Measurements from ENCODE around the gene TRAF3IP1. TPM values are rescaled to one million over a fixed set of nuclear protein-coding genes. Genes with fewer than 3 reads are reported as not detected.
"Not testable (repeated sequence)": the region's sequence is repeated elsewhere in the genome, so short reads cannot be mapped to it uniquely, and the experiment has no call there.

The TRAF3IP1 gene
- total RNA-seq, 1 donor = 3.5 TPM

GRCh38 chr2:238295144-238296112 lies 24.9 kb upstream of the TRAF3IP1 start:
- no peak overlapping the region for H3K4me3 ChIP-seq (ENCODE audit: low read length)
- H3K4me1 ChIP-seq (ENCODE audit: insufficient read depth, low read length) = no peaks in the 10 kb centered on the region
- no peaks in the 10 kb centered on the region for H3K9me3 ChIP-seq (ENCODE audit: low read depth, low read length)
- H3K27me3 ChIP-seq (ENCODE audit: insufficient read depth, low read length) = no peaks in the 10 kb centered on the region

GRCh38 chr2:238296638-238297457 lies 23.5 kb upstream of the TRAF3IP1 start:
- Histone ChIP-seq H3K9me3 (ENCODE audit: low read depth, low read length) (no peaks in the 10 kb centered on the region), H3K27me3 (ENCODE audit: insufficient read depth, low read length) (no peaks in the 10 kb centered on the region), H3K4me1 (ENCODE audit: insufficient read depth, low read length) (no peaks in the 10 kb centered on the region), H3K4me3 (ENCODE audit: low read length) (no peak overlapping the region)

GRCh38 chr2:238299803-238300202 lies 20.5 kb upstream of the TRAF3IP1 start:
- H3K9me3 ChIP-seq (ENCODE audit: low read depth, low read length) = no peaks in the 10 kb centered on the region
- H3K4me3 ChIP-seq (ENCODE audit: low read length) = no peak overlapping the region
- no peaks in the 10 kb centered on the region for H3K27me3 ChIP-seq (ENCODE audit: insufficient read depth, low read length)
- no peaks in the 10 kb centered on the region for H3K4me1 ChIP-seq (ENCODE audit: insufficient read depth, low read length)

- Histone ChIP-seq H3K4me1 (ENCODE audit: insufficient read depth, low read length) (no peaks in the 10 kb centered on the region), H3K4me3 (ENCODE audit: low read length) (no peak overlapping the region)
Observed at GRCh38 chr2:238302087-238302486, 18.2 kb upstream of the TRAF3IP1 start.

GRCh38 chr2:238302751-238303150 lies 17.6 kb upstream of the TRAF3IP1 start:
- Histone ChIP-seq H3K27me3 (ENCODE audit: insufficient read depth, low read length) (no peaks in the 10 kb centered on the region), H3K4me3 (ENCODE audit: low read length) (no peak overlapping the region), H3K4me1 (ENCODE audit: insufficient read depth, low read length) (no peaks in the 10 kb centered on the region), H3K9me3 (ENCODE audit: low read depth, low read length) (no peaks in the 10 kb centered on the region)

More at GRCh38 chr2:238302087-238302486, 18.2 kb upstream of the TRAF3IP1 start:
- Histone ChIP-seq H3K9me3 (ENCODE audit: low read depth, low read length) (no peaks in the 10 kb centered on the region), H3K27me3 (ENCODE audit: insufficient read depth, low read length) (no peaks in the 10 kb centered on the region)

- Histone ChIP-seq H3K9me3 (ENCODE audit: low read depth, low read length) (no peaks in the 10 kb centered on the region), H3K27me3 (ENCODE audit: insufficient read depth, low read length) (no peaks in the 10 kb centered on the region), H3K4me1 (ENCODE audit: insufficient read depth, low read length) (no peaks in the 10 kb centered on the region), H3K4me3 (ENCODE audit: low read length) (no peak overlapping the region)
Observed at GRCh38 chr2:238304116-238304515, 16.2 kb upstream of the TRAF3IP1 start.

- Histone ChIP-seq H3K27me3 (ENCODE audit: insufficient read depth, low read length) (no peaks in the 10 kb centered on the region), H3K9me3 (ENCODE audit: low read depth, low read length) (no peaks in the 10 kb centered on the region), H3K4me1 (ENCODE audit: insufficient read depth, low read length) (no peaks in the 10 kb centered on the region), H3K4me3 (ENCODE audit: low read length) (no peak overlapping the region)
Observed at GRCh38 chr2:238305092-238305862, 15.0 kb upstream of the TRAF3IP1 start.

- no peaks in the 10 kb centered on the region for H3K4me1 ChIP-seq (ENCODE audit: insufficient read depth, low read length)
- H3K4me3 ChIP-seq (ENCODE audit: low read length) = no peak overlapping the region
- H3K27me3 ChIP-seq (ENCODE audit: insufficient read depth, low read length) = no peaks in the 10 kb centered on the region
- H3K9me3 ChIP-seq (ENCODE audit: low read depth, low read length) = no peaks in the 10 kb centered on the region
Observed at GRCh38 chr2:238305965-238306671, 14.2 kb upstream of the TRAF3IP1 start.

- no peaks in the 10 kb centered on the region for H3K4me1 ChIP-seq (ENCODE audit: insufficient read depth, low read length)
- H3K9me3 ChIP-seq (ENCODE audit: low read depth, low read length) = no peaks in the 10 kb centered on the region
- no peak overlapping the region for H3K4me3 ChIP-seq (ENCODE audit: low read length)
- no peaks in the 10 kb centered on the region for H3K27me3 ChIP-seq (ENCODE audit: insufficient read depth, low read length)
Observed at GRCh38 chr2:238306672-238306998, 13.7 kb upstream of the TRAF3IP1 start.

GRCh38 chr2:238308177-238308576 lies 12.1 kb upstream of the TRAF3IP1 start:
- Histone ChIP-seq H3K4me3 (ENCODE audit: low read length) (no peak overlapping the region), H3K9me3 (ENCODE audit: low read depth, low read length) (no peaks in the 10 kb centered on the region), H3K27me3 (ENCODE audit: insufficient read depth, low read length) (no peaks in the 10 kb centered on the region), H3K4me1 (ENCODE audit: insufficient read depth, low read length) (no peaks in the 10 kb centered on the region)

GRCh38 chr2:238310721-238311120 lies 9.6 kb upstream of the TRAF3IP1 start:
- H3K4me1 ChIP-seq (ENCODE audit: insufficient read depth, low read length); H3K9me3 ChIP-seq (ENCODE audit: low read depth, low read length); H3K4me3 ChIP-seq (ENCODE audit: low read length); H3K27me3 ChIP-seq (ENCODE audit: insufficient read depth, low read length): not testable (repeated sequence)

GRCh38 chr2:238313289-238313990 lies 6.9 kb upstream of the TRAF3IP1 start:
- no peaks in the 10 kb centered on the region for H3K9me3 ChIP-seq (ENCODE audit: low read depth, low read length)
- H3K4me3 ChIP-seq (ENCODE audit: low read length) = no peak overlapping the region
- H3K4me1 ChIP-seq (ENCODE audit: insufficient read depth, low read length) = no peaks in the 10 kb centered on the region

GRCh38 chr2:238313991-238314350 lies 6.3 kb upstream of the TRAF3IP1 start:
- Histone ChIP-seq H3K4me3 (ENCODE audit: low read length) (no peak overlapping the region), H3K4me1 (ENCODE audit: insufficient read depth, low read length) (no peaks in the 10 kb centered on the region), H3K27me3 (ENCODE audit: insufficient read depth, low read length) (peaks cover 3% of the 10 kb centered on the region), H3K9me3 (ENCODE audit: low read depth, low read length) (no peaks in the 10 kb centered on the region)

More at GRCh38 chr2:238313289-238313990, 6.9 kb upstream of the TRAF3IP1 start:
- peaks cover 3% of the 10 kb centered on the region for H3K27me3 ChIP-seq (ENCODE audit: insufficient read depth, low read length)

- no peak overlapping the region for H3K4me3 ChIP-seq (ENCODE audit: low read length)
- H3K4me1 ChIP-seq (ENCODE audit: insufficient read depth, low read length) = peaks cover under 1% of the 10 kb centered on the region
- peaks cover 3% of the 10 kb centered on the region for H3K27me3 ChIP-seq (ENCODE audit: insufficient read depth, low read length)
- H3K9me3 ChIP-seq (ENCODE audit: low read depth, low read length) = no peaks in the 10 kb centered on the region
Observed at GRCh38 chr2:238314576-238314975, 5.7 kb upstream of the TRAF3IP1 start.

Data from mononuclear cell (primary cell).